ENCODE data around the gene ACOT11.

DNA sequence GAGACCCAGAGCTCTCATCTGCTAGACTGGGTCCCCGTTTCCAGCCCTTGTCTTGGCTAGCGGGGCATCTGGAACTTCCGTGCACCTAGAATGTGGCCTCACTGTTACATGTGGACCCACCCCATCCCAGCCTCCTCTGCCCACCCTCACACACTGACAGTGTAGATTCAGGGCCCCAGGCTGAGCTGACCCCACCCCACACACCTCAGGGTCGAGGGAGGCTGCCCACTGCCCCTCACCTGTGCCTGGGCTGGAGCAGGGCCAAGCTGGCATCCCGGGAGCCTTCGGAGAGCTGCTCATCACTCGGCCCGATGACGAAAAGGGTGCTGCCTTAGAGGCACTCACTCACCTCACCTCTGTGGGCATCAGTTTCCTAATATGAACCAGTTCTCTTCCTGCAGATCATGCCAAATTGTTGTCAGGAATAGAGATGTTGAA is 11.1 kb downstream of the ACOT11 start:
- TF ChIP-seq, protein P1, sequence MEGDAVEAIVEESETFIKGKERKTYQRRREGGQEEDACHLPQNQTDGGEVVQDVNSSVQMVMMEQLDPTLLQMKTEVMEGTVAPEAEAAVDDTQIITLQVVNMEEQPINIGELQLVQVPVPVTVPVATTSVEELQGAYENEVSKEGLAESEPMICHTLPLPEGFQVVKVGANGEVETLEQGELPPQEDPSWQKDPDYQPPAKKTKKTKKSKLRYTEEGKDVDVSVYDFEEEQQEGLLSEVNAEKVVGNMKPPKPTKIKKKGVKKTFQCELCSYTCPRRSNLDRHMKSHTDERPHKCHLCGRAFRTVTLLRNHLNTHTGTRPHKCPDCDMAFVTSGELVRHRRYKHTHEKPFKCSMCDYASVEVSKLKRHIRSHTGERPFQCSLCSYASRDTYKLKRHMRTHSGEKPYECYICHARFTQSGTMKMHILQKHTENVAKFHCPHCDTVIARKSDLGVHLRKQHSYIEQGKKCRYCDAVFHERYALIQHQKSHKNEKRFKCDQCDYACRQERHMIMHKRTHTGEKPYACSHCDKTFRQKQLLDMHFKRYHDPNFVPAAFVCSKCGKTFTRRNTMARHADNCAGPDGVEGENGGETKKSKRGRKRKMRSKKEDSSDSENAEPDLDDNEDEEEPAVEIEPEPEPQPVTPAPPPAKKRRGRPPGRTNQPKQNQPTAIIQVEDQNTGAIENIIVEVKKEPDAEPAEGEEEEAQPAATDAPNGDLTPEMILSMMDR (IDR thresholded peaks at IDR 0.05): no peak
- no peak for TF ChIP-seq POLR2A (IDR thresholded peaks at IDR 0.05)
